SKM-1 (cell line): Measurements from ENCODE around the gene ARFGEF2.
"Not testable (repeated sequence)": the region's sequence is repeated elsewhere in the genome, so short reads cannot be mapped to it uniquely, and the experiment has no call there.

Experiments
- DNase-seq: peaks from one replicate; lab custom pipeline; 2025; ENCODE audit not compliant: unreplicated experiment; lab: John Stamatoyannopoulos, UW

Gene ARFGEF2

DNA sequence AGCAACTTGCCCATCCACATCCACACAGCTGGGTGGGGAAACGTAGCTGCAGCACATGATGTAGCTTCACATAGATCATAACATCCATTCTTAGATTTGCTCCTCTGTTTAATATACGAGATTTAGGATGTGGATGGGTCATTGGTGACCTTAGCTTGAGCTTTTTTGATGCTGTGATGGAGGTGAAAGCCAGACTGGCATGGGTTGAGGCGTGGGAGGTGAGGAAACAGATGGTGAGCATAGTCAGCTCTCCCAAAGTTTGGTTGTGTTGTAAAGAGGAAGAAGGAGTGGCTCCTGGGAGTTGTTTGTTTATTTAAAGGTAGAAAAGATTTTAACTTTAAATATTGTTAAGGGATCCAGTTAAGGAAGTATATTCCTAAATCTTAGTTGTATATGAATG lies 5.3 kb downstream of the ARFGEF2 start:
- no peak for DNase-seq

DNA sequence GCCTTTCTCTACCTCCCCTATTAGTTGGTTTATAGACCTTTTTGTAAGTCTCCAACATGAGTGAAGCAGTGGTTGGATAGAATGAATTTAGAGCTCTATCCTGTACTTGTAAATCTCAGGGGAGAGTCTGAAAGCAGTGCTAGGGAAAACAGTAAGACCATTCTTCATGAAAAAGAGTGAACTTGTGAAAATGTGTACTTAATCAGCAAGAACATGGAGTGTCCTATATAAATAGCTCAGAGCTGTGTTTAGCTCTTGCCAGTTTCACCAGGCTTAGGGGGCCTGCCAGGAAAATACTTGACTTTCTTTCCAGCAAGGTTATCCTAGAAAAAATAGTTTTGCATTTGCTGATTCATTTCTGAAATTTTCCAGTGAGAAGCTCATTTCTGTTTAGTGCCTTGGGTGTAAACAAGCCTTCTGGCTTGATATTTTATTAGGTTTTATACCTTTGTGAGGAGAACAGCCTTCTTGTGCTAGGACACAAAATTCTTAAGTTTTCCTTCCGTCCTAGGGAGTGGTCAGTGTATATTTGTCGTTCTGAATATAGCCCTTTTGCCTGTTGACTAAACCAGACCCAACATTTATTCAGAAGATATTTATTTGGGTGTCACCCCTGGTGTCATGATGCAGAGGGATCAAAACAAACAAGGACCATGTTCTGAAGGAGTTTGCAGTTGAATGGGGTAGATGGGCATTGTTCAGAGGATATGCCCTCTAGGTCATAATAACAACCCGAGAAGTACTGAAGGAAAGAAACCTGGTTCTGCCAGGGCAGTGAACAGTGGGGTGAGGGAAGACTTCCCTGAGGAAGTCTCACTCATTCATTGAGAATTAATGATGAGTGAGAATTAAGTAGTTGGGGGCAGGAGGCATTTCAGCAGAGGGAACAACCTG lies 7.6 kb downstream of the ARFGEF2 start:
- DNase-seq = no peak

DNA sequence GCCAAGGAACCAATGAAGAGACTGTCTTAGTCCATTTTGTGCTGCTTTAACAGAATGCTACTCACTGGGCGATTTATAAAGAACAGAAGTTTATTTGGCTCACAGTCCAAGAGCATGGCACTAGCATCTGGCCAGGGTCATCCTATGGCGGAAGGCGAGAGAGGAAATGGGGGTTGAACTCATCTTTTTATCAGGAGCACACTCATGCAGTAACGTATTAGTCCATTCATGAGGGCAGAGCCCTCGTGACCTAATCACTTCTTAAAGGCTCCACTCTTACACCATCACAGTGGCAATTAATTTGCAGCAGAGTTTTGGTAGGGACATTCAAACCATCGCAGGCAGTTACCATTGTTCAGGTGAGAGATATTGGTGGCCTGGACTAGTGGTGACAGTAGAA lies 8.5 kb downstream of the ARFGEF2 start:
- DNase-seq = no peak

DNA sequence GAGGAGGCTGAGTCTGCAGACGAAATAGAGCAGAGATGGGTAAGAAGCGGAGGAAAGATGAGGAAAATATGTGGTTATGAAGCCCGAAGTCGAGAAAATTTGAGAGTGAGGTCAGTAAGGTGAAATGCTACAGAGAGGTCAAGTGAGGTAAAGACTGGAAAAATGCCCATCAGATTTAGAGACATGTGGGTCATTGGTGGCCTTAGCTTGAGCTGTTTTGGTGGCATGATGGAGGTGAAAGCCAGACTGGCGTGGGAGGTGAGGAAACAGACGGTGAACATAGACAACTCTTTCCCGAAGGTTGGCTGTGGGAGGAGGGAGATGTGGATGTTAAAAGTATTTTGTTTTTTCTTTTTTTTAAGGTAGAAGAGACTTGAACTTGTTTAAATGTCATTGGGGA lies 9.4 kb downstream of the ARFGEF2 start:
- no peak for DNase-seq

DNA sequence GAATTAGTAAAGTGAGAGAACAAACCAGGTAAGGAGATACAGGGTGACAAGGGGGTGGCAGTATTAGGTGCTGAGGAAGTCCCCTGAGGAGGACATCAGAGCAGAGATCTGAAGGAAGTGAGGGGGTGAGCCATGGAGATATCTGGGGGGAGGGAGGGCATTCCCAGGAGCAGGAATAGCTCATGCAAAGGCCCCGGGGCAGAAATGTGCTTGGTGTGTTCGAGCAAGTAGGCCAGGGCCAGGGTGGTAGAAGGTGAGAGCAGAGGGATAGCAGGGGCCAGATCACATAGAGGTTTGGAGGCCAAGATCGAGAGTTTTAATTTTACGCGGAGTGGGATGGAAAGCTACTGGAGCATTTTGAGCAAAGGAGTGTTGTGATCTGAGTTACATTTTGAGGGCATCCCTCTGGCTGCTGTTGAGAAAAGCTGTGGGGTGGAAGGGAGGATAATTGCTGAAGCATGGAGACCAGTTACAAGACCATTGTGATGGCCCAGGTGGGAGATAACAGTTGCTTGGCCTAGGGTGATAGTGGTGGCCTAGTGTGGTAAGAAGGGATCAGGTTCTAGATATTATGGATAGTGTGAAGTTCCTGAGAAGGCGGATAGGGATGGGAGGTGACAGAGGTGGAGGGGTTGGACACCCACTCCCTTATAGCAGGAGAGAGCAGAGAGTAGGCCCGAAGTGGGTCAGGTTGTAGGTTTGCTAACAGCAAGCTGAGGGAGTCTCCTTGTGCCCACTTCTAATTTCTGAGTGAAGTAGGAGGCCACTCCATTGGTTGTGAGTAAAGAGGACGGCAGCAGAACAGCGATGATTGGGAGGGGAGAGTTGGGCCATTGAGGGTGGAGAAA lies 10.2 kb downstream of the ARFGEF2 start:
- no peak for DNase-seq

DNA sequence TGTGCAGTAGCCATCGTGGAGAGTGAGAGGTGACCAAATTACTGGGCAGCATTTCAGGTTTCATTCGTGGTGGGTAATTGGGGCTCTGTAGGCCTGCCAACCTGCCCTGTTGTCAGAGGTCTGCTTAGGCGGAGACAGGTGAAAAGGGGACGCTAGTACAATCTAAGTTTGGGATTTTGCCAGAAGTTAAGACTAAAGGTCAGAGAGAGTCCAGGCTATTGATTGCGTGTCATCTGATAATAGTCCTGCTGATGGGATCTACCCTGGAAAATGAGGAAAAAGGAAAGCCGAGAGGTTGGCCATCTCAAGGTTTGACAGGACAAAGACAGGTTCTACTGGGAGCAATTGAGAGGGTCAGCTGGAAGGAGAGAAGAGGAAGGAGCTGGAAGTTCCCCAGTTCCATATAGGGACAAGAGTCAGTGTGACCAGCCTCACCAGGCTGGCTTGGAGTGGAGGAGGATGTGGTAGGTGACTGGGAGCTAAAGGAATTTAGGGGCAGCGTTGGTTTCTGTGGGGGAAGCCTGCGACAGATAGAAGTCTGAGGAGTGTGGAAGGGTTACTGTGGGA lies 10.9 kb downstream of the ARFGEF2 start:
- DNase-seq = no peak

DNA sequence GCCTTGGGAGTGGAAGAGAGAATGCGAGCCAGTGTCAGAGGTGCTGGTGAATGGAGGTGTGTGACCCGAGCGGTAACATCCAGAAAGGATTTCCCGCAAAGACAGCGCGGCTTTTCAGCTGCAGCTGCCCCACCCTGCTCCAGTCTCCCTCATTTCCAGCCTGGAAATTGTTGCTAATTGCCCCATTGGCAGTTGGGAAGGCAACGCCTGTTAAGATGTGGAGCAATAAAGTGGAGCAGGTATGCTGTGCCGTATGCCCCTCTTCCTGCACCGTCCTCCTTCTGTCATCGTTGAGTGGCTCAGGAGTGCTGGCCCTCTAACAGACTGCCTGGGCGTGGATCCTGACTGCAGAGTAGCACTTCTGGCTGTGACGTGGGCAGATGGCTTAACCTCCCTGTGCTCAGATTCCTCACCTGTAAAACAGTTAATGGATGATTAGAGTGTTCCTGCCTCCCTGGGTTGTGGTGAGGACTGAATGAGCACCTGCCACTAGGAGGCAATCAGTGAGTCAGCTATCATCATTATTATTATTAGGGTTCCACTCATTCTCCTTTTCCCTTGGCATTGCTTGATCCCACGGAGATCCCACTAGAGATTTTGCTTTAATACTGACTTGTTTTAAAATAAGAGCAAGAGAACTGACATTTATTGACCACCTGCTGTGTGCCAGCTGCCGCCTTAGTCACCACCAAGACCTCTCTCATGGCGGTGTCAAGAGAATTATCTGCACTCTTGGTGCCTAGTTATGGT lies 11.7 kb downstream of the ARFGEF2 start:
- no peak for DNase-seq

DNA sequence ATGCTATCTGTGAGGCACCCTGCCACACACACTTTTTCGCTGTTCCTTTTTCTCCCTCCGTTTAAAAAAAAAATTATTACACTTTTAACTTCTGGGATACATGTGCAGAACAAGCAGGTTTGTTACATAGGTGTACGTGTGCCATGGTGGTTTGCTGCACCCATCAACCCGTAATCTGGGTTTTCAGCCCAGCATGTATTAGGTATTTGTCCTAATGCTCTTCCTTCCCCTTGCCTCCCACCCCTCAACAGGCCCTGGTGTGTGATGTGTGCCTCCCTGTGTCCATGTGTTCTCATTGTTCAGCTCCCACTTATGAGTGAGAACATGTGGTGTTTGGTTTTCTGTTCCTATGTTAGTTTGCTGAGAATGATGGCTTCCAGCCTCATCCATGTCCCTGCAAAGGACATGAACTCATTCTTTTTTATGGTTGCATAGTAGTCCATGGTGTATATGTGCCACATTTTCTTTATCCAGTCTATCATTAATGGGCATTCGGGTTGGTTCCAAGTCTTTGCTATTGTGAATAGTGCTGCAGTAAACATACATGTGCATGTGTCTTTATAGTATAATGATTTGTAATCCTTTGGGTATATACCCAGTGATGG lies 12.9 kb downstream of the ARFGEF2 start:
- DNase-seq = not testable (repeated sequence)

DNA sequence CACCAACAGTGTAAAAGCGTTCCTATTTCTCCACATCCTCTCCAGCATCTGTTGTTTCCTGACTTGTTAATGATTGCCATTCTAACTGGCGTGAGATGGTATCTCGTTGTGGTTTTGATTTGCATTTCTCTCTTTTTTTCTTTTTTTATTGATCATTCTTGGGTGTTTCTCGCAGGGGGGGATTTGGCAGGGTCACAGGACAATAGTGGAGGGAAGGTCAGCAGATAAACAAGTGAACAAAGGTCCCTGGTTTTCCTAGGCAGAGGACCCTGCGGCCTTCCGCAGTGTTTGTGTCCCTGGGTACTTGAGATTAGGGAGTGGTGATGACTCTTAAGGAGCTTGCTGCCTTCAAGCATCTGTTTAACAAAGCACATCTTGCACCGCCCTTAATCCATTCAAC lies 13.5 kb downstream of the ARFGEF2 start:
- not testable (repeated sequence) for DNase-seq

DNA sequence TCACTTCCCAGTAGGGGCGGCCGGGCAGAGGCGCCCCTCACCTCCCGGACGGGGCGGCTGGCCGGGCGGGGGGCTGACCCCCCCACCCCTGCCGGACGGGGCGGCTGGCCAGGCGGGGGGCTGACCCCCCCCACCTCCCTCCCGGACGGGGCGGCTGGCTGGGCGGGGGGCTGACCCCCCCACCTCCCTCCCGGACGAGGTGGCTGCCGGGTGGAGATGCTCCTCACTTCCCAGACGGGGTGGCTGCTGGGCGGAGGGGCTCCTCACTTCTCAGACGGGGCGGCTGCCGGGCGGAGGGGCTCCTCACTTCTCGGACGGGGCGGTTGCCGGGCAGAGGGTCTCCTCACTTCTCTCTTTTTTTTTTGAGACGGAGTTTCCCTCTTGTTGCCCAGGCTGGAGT lies 14.7 kb downstream of the ARFGEF2 start:
- DNase-seq = not testable (repeated sequence)

DNA sequence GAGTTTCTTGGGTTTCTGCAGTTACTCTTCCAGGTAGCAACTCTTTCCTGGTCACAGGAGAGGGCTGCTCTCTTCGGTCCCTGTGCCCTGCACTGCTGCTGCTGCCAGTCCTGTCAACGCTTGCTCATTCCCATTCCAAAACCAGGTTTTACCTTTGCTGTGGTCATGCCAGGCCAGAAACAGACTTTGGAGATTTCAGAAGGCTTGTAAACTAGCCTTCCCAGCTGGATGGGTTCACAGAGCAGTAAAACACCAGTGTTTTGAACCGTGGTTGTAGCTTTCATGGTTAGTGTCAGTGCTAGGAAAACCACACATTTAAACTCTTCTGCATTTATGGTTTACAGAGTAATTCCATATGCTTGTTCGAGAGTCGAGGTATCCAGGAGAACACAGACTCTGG lies 16.2 kb downstream of the ARFGEF2 start:
- no peak for DNase-seq

DNA sequence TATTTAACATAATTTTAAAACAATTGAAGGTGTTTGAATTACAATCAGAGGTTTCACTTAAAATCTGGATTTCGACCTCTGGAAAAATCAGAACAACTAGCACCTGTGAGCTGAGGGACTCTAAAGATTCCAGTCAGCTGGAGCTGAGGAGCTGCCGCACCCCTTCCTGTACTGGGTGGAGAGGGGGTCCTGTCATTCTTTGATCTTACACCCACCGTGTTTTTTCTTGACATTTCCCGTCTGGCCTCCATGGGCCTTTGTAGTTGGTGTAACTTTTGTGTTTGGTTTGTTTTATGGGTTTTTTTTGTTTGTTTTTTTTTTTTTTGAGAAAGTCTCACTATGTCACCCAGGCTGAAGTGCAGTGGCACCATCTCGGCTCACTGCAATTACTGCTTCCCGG lies 17.2 kb downstream of the ARFGEF2 start:
- DNase-seq = no peak

DNA sequence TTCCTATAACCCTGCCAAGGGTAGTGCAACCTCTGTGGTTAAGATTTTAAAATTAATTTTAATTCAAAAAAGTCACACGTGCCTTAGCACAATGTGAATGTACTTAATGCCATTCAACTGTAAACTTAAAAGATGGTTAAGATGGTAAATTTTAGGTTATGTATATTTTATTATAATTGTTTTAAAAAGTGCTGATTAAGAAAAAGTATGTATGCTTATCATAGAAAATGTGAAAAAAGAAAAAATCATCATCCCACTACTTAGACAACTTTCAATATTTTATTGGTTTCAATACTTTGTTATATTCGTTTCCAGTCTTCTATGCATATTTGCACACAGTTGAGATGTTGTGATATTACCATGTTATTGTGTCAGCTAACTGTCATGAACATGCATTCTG lies 18.7 kb downstream of the ARFGEF2 start:
- no peak for DNase-seq

DNA sequence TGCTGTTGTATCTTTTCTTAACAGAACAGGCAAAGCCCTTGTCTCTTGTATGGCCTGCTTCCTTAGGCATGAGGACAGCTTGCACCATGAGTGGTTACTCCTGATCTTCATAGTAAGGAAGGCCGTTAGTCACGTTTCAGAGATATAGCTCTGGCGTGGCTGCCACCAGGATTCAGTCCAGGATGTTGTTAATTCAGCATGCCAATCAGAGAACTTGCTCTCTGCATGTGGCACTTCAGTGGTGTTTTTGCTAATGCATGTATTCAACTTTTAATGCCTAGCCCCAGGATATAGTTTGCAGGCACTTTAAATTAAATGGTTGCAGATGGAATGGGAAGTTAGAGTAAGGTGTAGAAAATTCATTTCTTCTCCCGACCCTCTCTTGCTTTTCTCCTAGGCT lies 20.0 kb downstream of the ARFGEF2 start:
- no peak for DNase-seq

DNA sequence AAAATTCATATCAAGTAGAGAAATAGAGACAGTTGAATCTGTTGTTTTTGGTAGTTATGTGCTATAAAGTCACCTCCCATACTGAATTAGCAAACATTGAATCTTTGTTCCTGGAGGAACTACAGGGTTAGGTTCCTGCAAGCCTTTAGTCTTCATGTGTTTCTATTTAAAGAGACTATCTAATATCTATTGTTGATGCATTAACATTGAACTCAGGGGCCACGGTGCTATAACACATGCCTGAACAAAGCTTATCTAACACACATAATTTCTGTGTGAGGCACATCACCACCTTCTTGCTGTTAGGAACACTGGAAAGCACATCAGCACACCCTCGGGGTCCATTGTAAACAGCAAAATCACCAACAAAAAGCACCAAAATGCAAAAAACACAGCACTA lies 21.2 kb downstream of the ARFGEF2 start:
- no peak for DNase-seq

DNA sequence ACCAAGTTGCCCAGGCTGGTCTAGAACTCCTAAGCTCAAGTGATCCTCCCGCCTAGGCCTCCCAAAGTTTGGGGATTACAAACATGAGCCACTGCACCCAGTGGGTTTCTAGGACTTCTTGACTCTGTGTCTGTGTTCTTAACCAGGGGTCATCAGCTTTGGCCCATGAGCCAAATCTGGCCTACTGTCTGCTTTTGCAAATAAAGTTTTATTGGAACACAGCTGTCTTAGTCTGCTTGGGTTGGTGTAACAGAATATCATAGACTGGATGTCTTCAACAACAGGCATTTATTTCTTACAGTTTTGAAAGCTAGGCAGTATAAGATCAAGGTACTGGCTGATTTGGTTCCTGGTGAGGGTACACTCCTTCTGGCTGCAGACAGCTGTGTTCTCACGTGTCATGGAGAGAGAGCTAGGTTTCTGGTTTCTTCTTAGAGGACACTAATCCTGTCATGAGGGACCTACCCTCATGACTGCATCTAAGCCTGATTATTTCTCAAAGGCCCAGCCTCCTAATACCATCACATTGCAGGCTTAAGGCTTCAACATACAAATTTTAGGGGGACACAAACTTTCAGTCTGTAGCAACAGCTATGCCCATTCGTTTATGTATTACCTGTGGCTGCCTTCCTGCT lies 23.3 kb downstream of the ARFGEF2 start:
- no peak for DNase-seq

DNA sequence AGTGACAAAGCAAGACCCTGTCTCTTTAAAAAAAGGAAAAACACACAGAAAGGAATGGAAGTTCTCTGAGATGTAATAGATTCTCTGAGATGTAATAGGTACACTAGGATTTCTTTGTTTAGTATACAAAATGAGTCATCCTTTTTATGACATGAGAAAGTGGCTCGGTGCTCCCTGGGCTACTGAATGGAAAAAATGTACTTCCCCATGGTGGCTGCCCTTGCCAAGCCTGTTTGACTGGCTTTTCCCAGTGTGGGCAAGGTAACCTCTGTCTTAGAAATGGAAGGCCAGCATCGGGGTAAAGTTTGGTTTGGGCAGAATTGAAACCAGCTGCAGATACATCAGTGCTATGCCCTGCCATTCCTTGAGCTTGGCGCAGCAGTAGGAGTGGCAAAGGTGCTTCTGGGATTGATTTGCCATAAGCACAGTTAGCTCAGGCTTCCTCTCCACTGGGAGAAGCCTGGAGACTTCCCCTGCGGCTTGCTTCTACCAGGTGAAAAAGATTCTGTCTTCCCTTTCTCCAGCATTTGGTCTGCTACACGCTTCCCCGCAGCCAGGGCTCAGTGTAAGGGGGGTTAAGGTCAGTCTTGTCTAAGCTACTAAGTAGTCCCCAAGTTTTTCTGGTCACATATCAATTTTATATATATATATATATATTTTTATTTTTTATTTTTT lies 24.5 kb downstream of the ARFGEF2 start:
- no peak for DNase-seq

DNA sequence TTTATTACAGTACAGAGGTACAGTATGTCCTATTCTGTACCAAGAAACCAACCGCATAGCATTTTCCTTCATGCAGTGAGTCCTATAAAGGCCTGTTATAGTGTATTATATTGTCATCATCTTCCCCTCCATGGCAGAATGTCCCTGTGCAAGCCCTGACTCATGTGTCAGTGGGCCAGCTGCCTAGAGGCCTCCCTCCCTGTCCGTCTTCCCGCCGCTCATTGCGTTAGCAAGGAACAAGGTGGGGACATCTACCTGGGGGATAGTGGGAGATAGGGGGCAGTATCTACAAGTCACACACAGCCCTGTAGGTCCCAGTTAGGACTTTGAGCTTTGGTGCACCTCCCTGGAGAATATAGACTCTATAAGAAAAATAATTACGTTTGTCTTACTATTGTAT lies 27.1 kb downstream of the ARFGEF2 start:
- no peak for DNase-seq

DNA sequence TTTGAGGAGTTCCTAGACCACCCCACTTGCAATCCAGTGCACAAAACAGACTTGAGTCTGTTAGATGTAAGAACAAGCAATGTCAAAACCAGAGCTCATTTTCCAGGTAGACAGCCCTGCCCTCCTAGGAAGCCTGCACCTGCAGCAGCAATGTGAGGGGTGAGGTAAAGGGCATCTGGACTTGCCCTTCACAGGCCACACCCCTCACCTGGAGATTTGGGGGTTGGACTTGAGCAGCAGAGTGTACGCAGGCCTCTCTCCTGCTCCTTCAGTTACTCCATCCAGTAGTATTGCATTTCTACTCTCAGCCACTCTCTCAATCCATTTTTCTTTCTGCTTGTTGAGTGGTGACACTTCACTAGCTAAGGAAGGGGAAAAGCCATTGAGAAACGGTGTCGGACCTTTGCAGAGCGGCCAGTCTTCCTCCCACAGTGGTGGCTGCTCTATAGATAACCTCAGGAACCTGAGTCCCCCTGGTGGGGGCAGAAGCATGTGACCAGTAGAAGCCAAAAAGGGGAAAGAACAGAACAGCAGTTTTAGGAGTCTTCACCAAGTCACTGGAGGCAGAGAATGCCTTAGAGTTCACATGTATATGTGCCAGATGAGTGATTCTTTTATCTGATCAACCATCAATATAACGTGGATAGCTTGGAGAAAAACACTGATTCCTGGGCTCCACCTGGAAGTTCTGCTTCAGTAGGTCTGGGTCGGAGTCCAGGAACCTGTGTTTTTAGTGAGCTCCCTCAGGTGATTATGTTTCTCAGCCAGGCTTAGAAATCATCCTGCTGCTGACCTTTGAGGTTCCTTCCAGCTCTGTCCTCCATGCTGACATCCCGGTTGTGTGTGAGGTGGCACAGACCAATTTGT lies 28.0 kb downstream of the ARFGEF2 start:
- no peak for DNase-seq
